Right lung (tissue), 5 donors: ENCODE results near the gene OR2AJ1. TPM values are rescaled to one million over a fixed set of nuclear protein-coding genes. Genes with fewer than 3 reads are reported as not detected.

Experiments used
- DNase-seq, 2 donors: peaks; one replicate each; pipeline ENCODE4 v3.0.0-alpha.2; 2013
- polyA plus RNA-seq, 5 donors: library from polyadenylated mRNA; unstranded; fragments of 120-200 nt; gene quantifications; one replicate each; pipeline versions ENCODE4 v1.2.1 to v1.2.3, GENCODE V29; 2013; ENCODE audit warnings: inconsistent platforms in 1 of 5, low replicate concordance in 1 of 5; ENCODE audit not compliant: insufficient read length in 5 of 5, insufficient read depth in 1 of 5

Gene OR2AJ1
- polyA plus RNA-seq, 5 donors, result not detected

DNA sequence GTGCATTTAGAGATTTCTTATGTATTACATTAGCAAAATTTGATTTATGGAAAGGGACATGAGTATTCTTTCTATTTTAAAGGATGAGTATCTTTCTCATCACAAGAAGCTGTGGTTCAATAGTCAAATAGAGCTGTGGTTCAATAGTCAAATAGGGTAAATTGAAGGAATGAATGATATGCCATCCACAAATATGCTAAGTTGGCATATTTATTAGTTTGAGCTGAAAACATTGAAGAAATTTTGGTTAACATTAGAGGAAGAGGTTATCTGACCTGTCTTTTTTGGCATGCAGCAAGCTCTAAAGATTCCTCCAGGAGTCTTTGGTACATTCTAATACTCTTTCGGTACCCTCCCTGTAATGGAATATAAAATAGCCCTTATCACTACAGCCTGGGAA lies 28.7 kb downstream of the OR2AJ1 start:
- no peak for DNase-seq

- no peak for DNase-seq
Measured at GRCh38 chr1:247961791-247962190, 37.1 kb downstream of the OR2AJ1 start.

GRCh38 chr1:247962911-247963588 lies 38.4 kb downstream of the OR2AJ1 start:
- no peak for DNase-seq

DNA sequence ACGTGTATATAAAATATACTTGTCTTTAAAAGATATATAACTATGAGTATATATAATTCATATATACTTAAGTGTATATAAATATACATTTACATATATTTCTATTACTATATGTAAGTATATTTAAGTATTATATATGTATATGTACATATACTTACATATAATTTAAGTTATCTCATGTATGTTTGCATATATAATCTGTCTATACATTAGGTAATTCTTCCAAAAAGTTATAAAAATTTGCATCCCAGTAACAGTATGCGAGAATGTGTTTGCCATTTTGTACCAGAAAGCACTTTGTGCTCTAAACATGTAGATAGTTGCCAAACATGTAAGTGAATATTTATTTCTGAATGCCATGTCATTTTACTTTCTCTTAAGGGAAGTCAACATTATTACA lies 40.2 kb downstream of the OR2AJ1 start, which contains the start of gene OR2AK2:
TSS of gene OR2AK2 (plus strand) at position 301 of the 400 bp plus-strand sequence. CDS start 144 bp downstream, outside the sequence.
- no peak for DNase-seq

GRCh38 chr1:247966532-247967204 lies 42.0 kb downstream of the OR2AJ1 start:
- DNase-seq, result no peak

Other genes starting within 250 kb of the OR2AJ1 start
- not detected for gene OR13G1, start 245.2 kb upstream of the OR2AJ1 start, polyA plus RNA-seq
- gene OR6F1, start 208.2 kb upstream of the OR2AJ1 start, polyA plus RNA-seq, result not detected
- gene OR14K1, start 186.3 kb upstream of the OR2AJ1 start, polyA plus RNA-seq, result not detected
- gene OR14A2, start 176.7 kb upstream of the OR2AJ1 start, polyA plus RNA-seq, result not detected
- not detected for gene OR1C1, start 164.3 kb upstream of the OR2AJ1 start, polyA plus RNA-seq
- gene OR14A16, start 100.8 kb upstream of the OR2AJ1 start, polyA plus RNA-seq, result not detected
- not detected for gene OR11L1, start 83.0 kb upstream of the OR2AJ1 start, polyA plus RNA-seq
- 1 to 10 TPM; 2.2 to 5.1 (median 2.6) TPM for gene TRIM58, start 67.7 kb upstream of the OR2AJ1 start, polyA plus RNA-seq
- under 1 TPM; 0.28 to 0.82 (median 0.67) TPM for gene OR2W3, start 29.3 kb upstream of the OR2AJ1 start, polyA plus RNA-seq
- gene OR2T8, start 4.6 kb upstream of the OR2AJ1 start, polyA plus RNA-seq, result not detected
- not detected for gene OR2L8, start 24.0 kb downstream of the OR2AJ1 start, polyA plus RNA-seq
- gene OR2AK2, start 40.3 kb downstream of the OR2AJ1 start, polyA plus RNA-seq, result not detected
- gene OR2L5, start 88.8 kb downstream of the OR2AJ1 start, polyA plus RNA-seq, result not detected
- gene OR2L2, start 105.2 kb downstream of the OR2AJ1 start, polyA plus RNA-seq, result under 1 TPM in 3 of 5 donors, not detected in 2; 0.04 to 0.06 (median 0.04) TPM
- not detected for gene OR2L3, start 121.9 kb downstream of the OR2AJ1 start, polyA plus RNA-seq
- gene OR2L13, start 170.3 kb downstream of the OR2AJ1 start, polyA plus RNA-seq, result not detected
- not detected for gene OR2M5, start 220.3 kb downstream of the OR2AJ1 start, polyA plus RNA-seq
- gene OR2M2, start 249.9 kb downstream of the OR2AJ1 start, polyA plus RNA-seq, result not detected